Mesenteric fat pad (tissue), 1 donor: ENCODE data around the gene PIK3C2G. TPM values are rescaled to one million over a fixed set of nuclear protein-coding genes. Genes with fewer than 3 reads are reported as not detected.
"Not testable (repeated sequence)": the region's sequence is repeated elsewhere in the genome, so short reads cannot be mapped to it uniquely, and the experiment has no call there.

Experiments
- DNase-seq: peaks from one replicate; pipeline ENCODE4 v3.0.0-alpha.2; 2020; ENCODE audit warnings: low spot score
- total RNA-seq: library from RNA; stranded (reverse); fragmentation: NEBNext Ultra II Directional; extraction: Animal tissue kit (Norgen Biotek cat#: 25700); gene quantifications from one replicate; pipeline ENCODE4 v1.2.1, GENCODE V29; 2021
- donor health status: DM: yes; HTN: yes; CAD: no.

PIK3C2G gene
- total RNA-seq, 1 donor from 2014 or later = 0.13 TPM

DNA sequence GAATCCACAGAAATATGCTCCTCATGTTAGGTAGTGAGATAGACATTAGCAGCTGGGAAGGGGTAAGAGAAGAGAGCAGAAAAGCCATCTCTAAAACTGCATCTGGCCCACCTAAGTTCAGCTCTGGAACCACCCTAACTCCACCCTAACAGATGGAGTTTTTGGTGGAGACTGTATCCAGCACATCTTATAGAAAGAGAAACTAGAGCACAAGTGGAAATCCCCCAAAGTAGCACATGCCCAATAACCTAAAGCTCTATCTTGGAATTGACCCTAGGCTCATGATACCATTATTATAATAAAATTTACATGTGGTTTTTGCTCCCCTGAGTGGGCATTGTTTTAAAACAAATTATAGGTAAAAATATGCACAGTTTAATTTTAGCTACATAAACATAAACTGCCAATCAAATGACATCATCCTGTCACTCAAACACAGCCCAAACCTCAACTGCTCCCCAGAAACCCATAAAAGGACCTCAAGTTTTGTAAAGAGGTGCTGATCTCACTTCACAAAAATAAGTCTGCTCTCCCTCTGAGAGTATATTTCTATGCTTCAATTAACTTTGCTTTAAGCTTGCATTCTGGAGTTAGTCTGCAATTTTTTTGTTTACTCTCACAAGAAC lies 206.4 kb downstream of the PIK3C2G start:
- no peak for DNase-seq

DNA sequence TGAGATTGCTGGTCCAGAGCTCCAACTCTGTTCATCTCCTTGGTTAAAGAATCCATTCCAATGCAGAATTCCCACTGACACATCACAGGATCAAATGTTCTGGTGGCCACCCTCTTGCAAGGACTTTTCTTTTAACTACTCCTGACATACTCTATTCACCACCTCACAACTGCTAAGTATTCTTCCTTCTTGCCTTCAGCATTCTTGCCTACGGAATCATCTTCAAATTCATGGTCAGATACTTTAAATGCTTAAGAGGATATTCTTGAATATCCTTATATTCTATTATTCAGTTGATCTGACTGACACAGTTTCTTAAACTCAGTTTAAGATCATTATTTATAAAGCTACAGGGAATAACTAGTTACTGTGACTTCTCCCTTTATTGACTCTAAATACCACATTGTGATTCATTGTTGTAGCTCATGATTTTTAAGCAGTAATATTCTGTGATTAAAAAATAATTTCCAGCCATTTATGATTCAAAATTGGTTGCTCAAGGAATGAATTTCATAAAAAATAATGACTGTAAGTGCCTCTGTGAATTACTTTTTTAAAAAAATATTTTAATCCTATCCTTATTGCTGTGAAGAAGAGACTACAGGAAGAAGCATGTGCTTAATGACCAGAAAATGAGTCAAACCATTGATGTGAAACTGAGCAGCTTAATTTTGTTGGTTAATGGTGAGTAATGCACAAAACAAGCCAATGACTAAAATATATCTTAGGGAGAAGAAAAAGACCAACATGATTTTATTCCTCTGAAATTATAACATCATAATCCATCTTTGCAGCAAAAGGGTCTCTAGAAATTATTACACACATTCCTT lies 207.1 kb downstream of the PIK3C2G start:
- no peak for DNase-seq

- DNase-seq = no peak
Observed at GRCh38 chr12:18470251-18470650, 208.9 kb downstream of the PIK3C2G start.

DNA sequence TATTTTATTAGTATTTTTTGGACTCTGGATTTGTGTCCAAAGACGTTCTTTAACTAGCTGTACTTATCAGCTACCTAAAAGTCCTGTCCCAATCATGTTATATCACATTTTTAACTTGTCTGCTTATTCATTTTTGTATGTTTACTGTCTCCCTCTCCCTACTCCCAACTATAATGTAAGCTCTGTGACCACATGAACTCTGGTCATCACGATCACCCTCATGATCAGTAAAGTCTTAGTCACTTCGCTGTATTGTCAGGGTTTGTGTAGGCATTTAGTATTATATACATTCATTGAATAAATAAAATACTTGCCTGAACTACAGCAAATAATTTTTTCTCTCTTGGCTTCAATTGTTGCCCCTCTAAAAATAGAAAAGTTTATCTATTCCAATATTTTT lies 211.0 kb downstream of the PIK3C2G start:
- no peak for DNase-seq

DNA sequence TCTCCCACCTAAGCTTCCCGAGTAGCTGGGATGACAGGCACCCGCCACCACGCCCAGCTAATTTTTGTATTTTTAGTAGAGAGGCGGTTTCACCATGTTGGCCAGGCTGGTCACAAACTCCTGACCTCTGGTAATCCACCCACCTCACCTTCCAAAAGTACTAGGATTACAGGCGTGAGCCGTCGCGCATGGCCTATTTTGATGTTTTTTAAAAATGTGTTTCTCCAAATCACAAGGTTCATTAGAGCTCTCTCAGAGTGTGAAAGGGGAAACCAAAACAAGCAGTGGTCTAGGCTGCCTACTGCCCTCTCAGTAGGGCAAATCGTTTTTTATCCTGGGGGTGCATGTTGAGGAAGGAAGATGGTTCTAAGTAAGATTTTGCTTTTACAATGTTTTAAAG lies 211.5 kb downstream of the PIK3C2G start:
- DNase-seq = no peak

GRCh38 chr12:18476861-18477260 lies 215.5 kb downstream of the PIK3C2G start:
- DNase-seq = no peak

- no peak for DNase-seq
Observed at GRCh38 chr12:18479256-18479655, 217.9 kb downstream of the PIK3C2G start.

DNA sequence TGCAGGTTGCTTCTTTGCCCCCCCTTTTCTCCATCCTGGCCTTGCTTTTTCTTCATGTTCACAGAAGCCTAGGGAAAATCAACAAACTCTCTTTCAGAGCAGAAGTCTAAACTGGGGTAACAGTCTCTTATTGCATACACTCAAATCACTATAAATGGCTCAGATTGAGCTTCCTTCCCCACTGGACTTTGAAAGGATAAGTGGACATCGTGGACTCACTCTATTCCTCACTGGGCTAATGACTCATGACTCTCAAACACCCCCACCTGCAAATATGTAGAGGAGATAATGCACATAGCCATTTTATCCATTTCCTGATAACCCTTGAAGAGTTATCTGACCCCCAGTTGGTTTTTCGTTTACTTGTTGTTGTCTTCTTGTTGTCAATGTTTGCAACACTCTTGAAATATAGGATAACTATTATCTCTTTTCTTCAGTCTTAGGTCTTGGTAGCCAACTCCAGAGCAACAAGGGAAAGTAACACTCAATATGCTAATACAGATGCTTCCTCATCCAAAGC lies 221.3 kb downstream of the PIK3C2G start:
- DNase-seq = no peak

- no peak for DNase-seq
Observed at GRCh38 chr12:18483698-18484325, 222.5 kb downstream of the PIK3C2G start.

GRCh38 chr12:18486036-18486435 lies 224.7 kb downstream of the PIK3C2G start:
- DNase-seq = no peak

DNA sequence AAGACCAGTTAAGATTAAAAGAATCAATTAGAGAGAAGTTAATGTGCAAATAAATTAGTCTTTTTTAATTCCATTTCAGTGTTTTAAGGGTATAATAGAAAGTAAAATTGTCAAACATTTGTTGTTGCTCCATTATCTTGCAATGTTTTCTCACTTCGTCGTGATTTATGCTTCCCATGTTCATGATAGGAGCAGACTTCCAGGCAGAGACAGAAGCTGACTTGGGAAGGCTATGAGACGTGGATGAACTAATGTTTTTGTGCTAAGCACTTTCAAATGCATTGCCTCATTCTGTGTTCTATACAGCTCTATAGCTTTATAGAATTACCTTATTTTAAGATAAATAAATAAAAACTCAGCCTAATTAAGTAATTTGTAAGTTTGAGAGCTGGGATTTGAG lies 226.2 kb downstream of the PIK3C2G start:
- no peak for DNase-seq

DNA sequence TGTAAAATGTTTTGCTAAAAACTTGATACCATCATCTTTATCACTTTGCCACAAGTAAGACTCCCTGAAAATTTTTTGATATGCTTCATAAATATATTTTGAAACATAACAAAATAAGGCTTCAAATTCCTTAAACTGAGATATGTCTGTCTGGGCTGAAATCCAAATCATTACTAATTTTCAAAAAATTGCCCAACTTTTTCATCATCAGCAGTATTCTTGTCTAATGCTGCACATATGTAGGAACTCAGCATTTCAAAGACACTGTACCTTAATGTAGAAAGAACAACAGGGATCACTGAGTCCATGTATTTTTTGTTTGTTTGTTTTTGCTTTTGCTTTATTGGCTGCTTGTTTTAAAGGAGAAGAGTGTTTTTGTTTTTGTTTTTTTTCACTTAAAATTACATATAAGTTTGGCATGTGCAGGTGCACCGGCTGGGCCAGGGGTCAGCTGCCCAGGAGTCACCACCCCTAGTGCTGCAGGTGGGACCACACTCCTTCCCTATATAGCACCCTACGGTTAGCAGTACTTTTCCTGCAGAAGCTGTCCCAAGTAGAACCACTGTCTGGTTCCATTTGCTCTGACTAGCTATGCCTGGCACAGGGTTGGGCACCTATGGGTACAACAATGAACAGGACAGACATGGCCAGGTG lies 231.2 kb downstream of the PIK3C2G start:
- no peak for DNase-seq

- no peak for DNase-seq
Observed at GRCh38 chr12:18496156-18496555, 234.8 kb downstream of the PIK3C2G start.

GRCh38 chr12:18500160-18500574 lies 238.8 kb downstream of the PIK3C2G start:
- not testable (repeated sequence) for DNase-seq

GRCh38 chr12:18500736-18501135 lies 239.4 kb downstream of the PIK3C2G start:
- DNase-seq = not testable (repeated sequence)

DNA sequence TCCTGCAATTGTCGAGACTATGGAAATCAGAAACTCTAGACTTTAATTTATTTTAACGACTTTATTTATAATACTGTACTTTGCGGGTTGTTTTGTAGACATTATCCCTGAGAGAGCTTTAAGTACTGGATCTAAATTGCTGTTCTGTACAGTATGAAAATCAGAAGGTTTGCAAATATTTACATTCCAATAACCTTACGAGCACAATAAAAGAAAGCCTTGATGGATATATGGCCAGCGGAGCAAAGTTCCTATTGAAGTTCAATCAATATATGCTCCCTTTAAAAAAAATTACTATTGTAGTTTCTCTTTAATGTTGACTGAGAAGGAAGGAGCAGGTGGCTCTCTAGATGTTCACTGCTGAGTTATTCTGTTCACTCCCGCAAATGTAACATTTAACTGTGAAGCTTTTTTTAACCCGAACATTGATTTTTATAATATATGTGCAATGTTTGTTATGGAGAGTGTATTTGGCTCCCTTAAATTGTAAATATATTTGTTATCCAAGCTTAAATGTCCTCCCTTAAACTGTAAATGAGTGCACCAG lies 241.2 kb downstream of the PIK3C2G start:
- no peak for DNase-seq

DNA sequence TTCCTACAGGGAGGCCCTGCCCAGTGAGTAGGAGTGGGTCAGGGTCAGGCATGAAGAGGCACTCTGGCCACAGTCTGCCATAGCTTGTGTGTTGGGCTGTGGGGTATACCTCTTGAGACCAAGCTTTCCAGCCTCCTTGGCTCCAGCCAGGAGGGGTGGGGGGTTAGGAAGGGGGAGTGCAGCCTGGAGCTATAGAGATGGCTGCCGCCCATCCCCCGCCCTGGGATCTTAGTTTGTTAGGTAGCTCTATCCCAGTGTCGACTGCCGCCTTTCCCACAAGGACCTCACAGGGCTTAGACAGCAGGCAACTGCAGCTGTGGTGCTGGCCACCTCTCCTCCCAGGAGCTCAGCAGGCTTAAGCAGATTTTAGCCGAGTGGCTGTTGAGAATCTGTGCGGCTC lies 260.1 kb downstream of the PIK3C2G start:
- no peak for DNase-seq

GRCh38 chr12:18522806-18523205 lies 261.5 kb downstream of the PIK3C2G start:
- no peak for DNase-seq

GRCh38 chr12:18542497-18542896 lies 281.2 kb downstream of the PIK3C2G start:
- DNase-seq = not testable (repeated sequence)

GRCh38 chr12:18546399-18546798 lies 285.1 kb downstream of the PIK3C2G start:
- no peak for DNase-seq

DNA sequence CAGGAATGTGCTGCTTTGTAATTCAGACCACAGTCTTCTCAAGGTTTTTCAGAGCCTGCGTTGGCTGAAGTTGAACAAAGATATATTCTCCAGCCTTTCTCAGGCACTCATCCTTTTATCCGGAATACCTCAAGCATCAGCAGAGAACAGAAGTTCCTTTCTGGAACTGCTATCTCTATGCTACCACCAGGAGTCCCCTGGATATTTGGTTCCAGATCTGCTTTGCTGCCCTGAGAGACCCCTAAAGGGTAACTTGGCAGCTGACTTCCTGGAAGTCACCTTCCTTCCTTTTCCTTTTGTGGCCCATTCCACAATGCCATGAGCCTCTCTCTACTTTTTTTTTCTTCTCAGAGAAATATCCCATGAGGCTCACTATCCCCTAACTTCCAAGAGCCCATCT lies 288.3 kb downstream of the PIK3C2G start:
- no peak for DNase-seq
